PFSK-1 (cell line): Measurements from ENCODE around the gene NDOR1.
A peak's percentile ranks its signal among the peaks of the same experiment; 100 is the strongest.

Source experiments
- FOXP2 ChIP-seq: optimal IDR thresholded peaks from 2 replicates; pipeline ENCODE3; 2011; ENCODE audit warnings: borderline replicate concordance, control low read depth, inconsistent platforms; ENCODE audit not compliant: insufficient read depth; ENCODE audit errors: extremely low read length, extremely low read depth
- POLR2AphosphoS5 ChIP-seq: IDR thresholded peaks from 2 replicates; pipeline ENCODE4 v1.6.1; 2012; ENCODE audit warnings: low read depth, mild to moderate bottlenecking, control low read depth, low read length, moderate library complexity
- REST ChIP-seq, 2 experiments: IDR thresholded peaks; 2 replicates each; pipeline versions ENCODE4 v1.6.1 to v1.8.0; 2011 to 2012; ENCODE audit warnings: low read depth in 2 of 2, low read length in 2 of 2, control low read depth in 1 of 2, inconsistent platforms in 1 of 2, mild to moderate bottlenecking in 1 of 2, moderate library complexity in 1 of 2; ENCODE audit not compliant: insufficient read depth in 1 of 2
- SIN3A ChIP-seq: IDR thresholded peaks from 2 replicates; pipeline ENCODE4 v1.6.1; 2012; ENCODE audit warnings: mild to moderate bottlenecking, low read length, moderate library complexity, borderline replicate concordance; ENCODE audit not compliant: insufficient read depth
- TAF1 ChIP-seq: IDR thresholded peaks from 2 replicates; pipeline ENCODE4 v1.6.1; 2012; ENCODE audit warnings: low read length, control low read depth, borderline replicate concordance; ENCODE audit not compliant: insufficient read depth

Gene NDOR1

GRCh38 chr9:137240318-137240840 is 34.9 kb downstream of the NDOR1 start:
- TF ChIP-seq SIN3A = no peak
- no peak for TF ChIP-seq FOXP2
- TF ChIP-seq TAF1 = 0 out of 2 replicates have a peak, but pooled peaks have one; percentile 31
- TF ChIP-seq POLR2AphosphoS5 = no peak; the same call in 1 of the 2 replicates

GRCh38 chr9:137240841-137241489 is 35.5 kb downstream of the NDOR1 start, which contains the start of gene TUBB4B:
Gene TUBB4B (plus strand): TSS chr9:137241287. CDS start chr9:137241361, 74 bp downstream.
- TF ChIP-seq SIN3A = no peak
- TF ChIP-seq REST (IDR thresholded peaks at IDR 0.05; ENCODE audit: insufficient read depth in 1 of 2, low read depth in 2 of 2, low read length in 2 of 2) = peak in 1 of 2 experiments; percentile 52; a peak in 1 of 4 replicates
- peak; percentile 98 for TF ChIP-seq POLR2AphosphoS5
- peak; percentile 95 for TF ChIP-seq TAF1
- no peak for TF ChIP-seq FOXP2

- TF ChIP-seq TAF1 = no peak
- no peak for TF ChIP-seq FOXP2
- no peak for TF ChIP-seq POLR2AphosphoS5
- TF ChIP-seq SIN3A = no peak
- no peak for TF ChIP-seq REST (IDR thresholded peaks at IDR 0.05; ENCODE audit: insufficient read depth in 1 of 2, low read depth in 2 of 2, low read length in 2 of 2)
Measured at GRCh38 chr9:137241490-137242268, 36.2 kb downstream of the NDOR1 start.

GRCh38 chr9:137242269-137243203 is 37.0 kb downstream of the NDOR1 start:
- TF ChIP-seq TAF1 = no peak
- TF ChIP-seq POLR2AphosphoS5 = peak; percentile 41; the same call in 1 of the 2 replicates

- TF ChIP-seq POLR2AphosphoS5 (peak; percentile 61; the same call in 1 of the 2 replicates), REST (IDR thresholded peaks at IDR 0.05; ENCODE audit: insufficient read depth in 1 of 2, low read depth in 2 of 2, low read length in 2 of 2) (no peak), SIN3A (0 out of 2 replicates have a peak, but pooled peaks have one; percentile 59), TAF1 (no peak; the same call in 1 of the 2 replicates), FOXP2 (no peak)
Measured at GRCh38 chr9:137243626-137244485, 38.4 kb downstream of the NDOR1 start.
